GM12873 (cell line): ENCODE data around the gene CADPS.

Source experiments
- CTCF ChIP-seq: IDR thresholded peaks from 2 replicates; pipeline ENCODE4 v1.5.1; 2012; ENCODE audit warnings: low read depth, mild to moderate bottlenecking, moderate library complexity, low read length, control low read depth; ENCODE audit not compliant: insufficient read depth; ENCODE audit errors: missing control alignments

CADPS gene

GRCh38 chr3:62356356-62356755 is 518.9 kb downstream of the CADPS start:
- no peak for TF ChIP-seq CTCF

GRCh38 chr3:62355703-62356102 is 519.5 kb downstream of the CADPS start:
- TF ChIP-seq CTCF: no peak
